Activated CD4-positive, alpha-beta T cell treated with anti-CD3 and anti-CD28 coated beads for 24 hours (primary cell): ENCODE measurements around the gene NPAS4.
"Not testable (repeated sequence)": the region's sequence is repeated elsewhere in the genome, so short reads cannot be mapped to it uniquely, and the experiment has no call there.

Experiments
- DNase-seq, 2 donors: peaks; one replicate each; pipeline ENCODE4 v3.0.0-alpha.2; 2020; ENCODE audit warnings: low read depth in 2 of 2

Gene NPAS4

GRCh38 chr11:66454828-66455227 lies 34.0 kb downstream of the NPAS4 start:
- DNase-seq, result no peak

GRCh38 chr11:66457826-66458225 lies 37.0 kb downstream of the NPAS4 start:
- DNase-seq, result no peak

GRCh38 chr11:66459138-66459778 lies 38.4 kb downstream of the NPAS4 start:
- no peak for DNase-seq

GRCh38 chr11:66462010-66462409 lies 41.2 kb downstream of the NPAS4 start:
- no peak for DNase-seq

- DNase-seq, result no peak
Observed at GRCh38 chr11:66462911-66463310, 42.1 kb downstream of the NPAS4 start.

GRCh38 chr11:66464116-66464515 lies 43.3 kb downstream of the NPAS4 start:
- not testable (repeated sequence) for DNase-seq

- no peak for DNase-seq
Observed at GRCh38 chr11:66464916-66465315, 44.1 kb downstream of the NPAS4 start.

GRCh38 chr11:66465373-66466224 lies 44.8 kb downstream of the NPAS4 start:
- DNase-seq, result no peak

GRCh38 chr11:66466225-66467033 lies 45.6 kb downstream of the NPAS4 start, which contains the start of gene PELI3:
Gene PELI3 (plus strand): TSS chr11:66466905. CDS start chr11:66468129, 1,224 bp downstream.
- peak; percentile 89 to 96 for DNase-seq

- DNase-seq, result no peak
Observed at GRCh38 chr11:66467034-66467659, 46.3 kb downstream of the NPAS4 start.

GRCh38 chr11:66467756-66468155 lies 46.9 kb downstream of the NPAS4 start:
- no peak for DNase-seq

- no peak for DNase-seq
Observed at GRCh38 chr11:66468691-66469090, 47.9 kb downstream of the NPAS4 start.

- no peak for DNase-seq
Observed at GRCh38 chr11:66469441-66469840, 48.6 kb downstream of the NPAS4 start.

GRCh38 chr11:66470015-66470414 lies 49.2 kb downstream of the NPAS4 start:
- no peak for DNase-seq

- no peak for DNase-seq
Observed at GRCh38 chr11:66471142-66471541, 50.3 kb downstream of the NPAS4 start.

GRCh38 chr11:66472054-66472453 lies 51.2 kb downstream of the NPAS4 start:
- no peak for DNase-seq

GRCh38 chr11:66473167-66473566 lies 52.3 kb downstream of the NPAS4 start:
- no peak for DNase-seq

- no peak for DNase-seq
Observed at GRCh38 chr11:66473608-66474515, 53.0 kb downstream of the NPAS4 start.

GRCh38 chr11:66475349-66476172 lies 54.7 kb downstream of the NPAS4 start:
- no peak for DNase-seq
